CD4-positive, alpha-beta T cell treated with Interleukin-15 for 4 hours (primary cell): ENCODE data around the gene SHE.
"Not testable (repeated sequence)": the region's sequence is repeated elsewhere in the genome, so short reads cannot be mapped to it uniquely, and the experiment has no call there.

Experiments
- DNase-seq: peaks from one replicate; pipeline ENCODE4 v3.0.0-alpha.2; 2020; ENCODE audit warnings: low spot score

The SHE gene

GRCh38 chr1:154502066-154502743 lies at the start of gene SHE, which contains the start of gene TDRD10:
Gene SHE, minus strand, starts transcription at chr1:154502412. Its CDS starts 386 bp downstream, at chr1:154502026.
Gene TDRD10, plus strand, starts transcription at chr1:154502219. Its CDS starts 4,685 bp downstream, at chr1:154506904.
- no peak for DNase-seq

GRCh38 chr1:154551474-154551873 lies 49.3 kb upstream of the SHE start:
- DNase-seq = no peak

GRCh38 chr1:154550657-154551056 lies 48.4 kb upstream of the SHE start:
- DNase-seq = no peak

GRCh38 chr1:154550070-154550469 lies 47.9 kb upstream of the SHE start:
- DNase-seq = no peak

- no peak for DNase-seq
Measured at GRCh38 chr1:154549202-154549770, 47.1 kb upstream of the SHE start.

GRCh38 chr1:154548028-154548427 lies 45.8 kb upstream of the SHE start:
- DNase-seq = no peak

GRCh38 chr1:154547105-154547732 lies 45.0 kb upstream of the SHE start:
- no peak for DNase-seq

GRCh38 chr1:154546264-154547063 lies 44.3 kb upstream of the SHE start:
- peak; percentile 46 for DNase-seq

GRCh38 chr1:154541231-154541630 lies 39.0 kb upstream of the SHE start:
- no peak for DNase-seq

- no peak for DNase-seq
Measured at GRCh38 chr1:154539486-154540483, 37.6 kb upstream of the SHE start.

- no peak for DNase-seq
Measured at GRCh38 chr1:154536570-154536969, 34.4 kb upstream of the SHE start.

GRCh38 chr1:154533952-154534844 lies 32.0 kb upstream of the SHE start:
- DNase-seq = no peak

- DNase-seq = not testable (repeated sequence)
Measured at GRCh38 chr1:154531950-154532349, 29.7 kb upstream of the SHE start.

GRCh38 chr1:154529308-154529707 lies 27.1 kb upstream of the SHE start:
- no peak for DNase-seq

- DNase-seq = no peak
Measured at GRCh38 chr1:154527192-154527591, 25.0 kb upstream of the SHE start.

- DNase-seq = no peak
Measured at GRCh38 chr1:154524881-154525280, 22.7 kb upstream of the SHE start.

- no peak for DNase-seq
Measured at GRCh38 chr1:154521695-154522094, 19.5 kb upstream of the SHE start.

GRCh38 chr1:154520333-154520732 lies 18.1 kb upstream of the SHE start:
- DNase-seq = no peak

GRCh38 chr1:154519591-154519991 lies 17.4 kb upstream of the SHE start:
- no peak for DNase-seq

- DNase-seq = no peak
Measured at GRCh38 chr1:154517661-154518060, 15.4 kb upstream of the SHE start.
